Mesothelial cell of epicardium (in vitro differentiated cells): Measurements from ENCODE around the gene HMCN1. TPM values are rescaled to one million over a fixed set of nuclear protein-coding genes. Genes with fewer than 3 reads are reported as not detected.

Experiments used
- DNase-seq, 2 experiments: peaks; one replicate each; pipeline ENCODE4 v3.0.0; 2021; ENCODE audit warnings: low spot score in 2 of 2; ENCODE audit not compliant: unreplicated experiment in 2 of 2
- H3K27ac Mint-ChIP-seq: 2 replicates; pipeline ENCODE4 v1.8.0; 2021; ENCODE audit warnings: mixed read lengths
- H3K27me3 Mint-ChIP-seq: 2 replicates; pipeline ENCODE4 v1.8.0; 2021; ENCODE audit warnings: low read depth, mixed read lengths
- H3K36me3 Mint-ChIP-seq: 2 replicates; pipeline ENCODE4 v1.8.0; 2021; ENCODE audit warnings: mixed read lengths
- H3K4me1 Mint-ChIP-seq: 2 replicates; pipeline ENCODE4 v1.8.0; 2021; ENCODE audit warnings: mixed read lengths
- H3K4me3 Mint-ChIP-seq: 2 replicates; pipeline ENCODE4 v1.8.0; 2021; ENCODE audit warnings: mild to moderate bottlenecking, moderate library complexity, mixed read lengths
- H3K9me3 Mint-ChIP-seq: 2 replicates; pipeline ENCODE4 v1.8.0; 2021; ENCODE audit warnings: mixed read lengths
- total RNA-seq: library from RNA; stranded (reverse); gene quantifications from 3 replicates; pipeline ENCODE4 v1.2.1, GENCODE V29; 2021
- TF ChIP-seq, protein P1 (sequence below): fragments of 200-600 bp; sonication (generic); IDR thresholded peaks from one replicate; pipeline ENCODE4 v1.5.0; 2021; ENCODE audit warnings: antibody characterized with exemption; ENCODE audit not compliant: unreplicated experiment

Gene HMCN1
- total RNA-seq, 1 donor from 2014 or later = 48.8 TPM

DNA sequence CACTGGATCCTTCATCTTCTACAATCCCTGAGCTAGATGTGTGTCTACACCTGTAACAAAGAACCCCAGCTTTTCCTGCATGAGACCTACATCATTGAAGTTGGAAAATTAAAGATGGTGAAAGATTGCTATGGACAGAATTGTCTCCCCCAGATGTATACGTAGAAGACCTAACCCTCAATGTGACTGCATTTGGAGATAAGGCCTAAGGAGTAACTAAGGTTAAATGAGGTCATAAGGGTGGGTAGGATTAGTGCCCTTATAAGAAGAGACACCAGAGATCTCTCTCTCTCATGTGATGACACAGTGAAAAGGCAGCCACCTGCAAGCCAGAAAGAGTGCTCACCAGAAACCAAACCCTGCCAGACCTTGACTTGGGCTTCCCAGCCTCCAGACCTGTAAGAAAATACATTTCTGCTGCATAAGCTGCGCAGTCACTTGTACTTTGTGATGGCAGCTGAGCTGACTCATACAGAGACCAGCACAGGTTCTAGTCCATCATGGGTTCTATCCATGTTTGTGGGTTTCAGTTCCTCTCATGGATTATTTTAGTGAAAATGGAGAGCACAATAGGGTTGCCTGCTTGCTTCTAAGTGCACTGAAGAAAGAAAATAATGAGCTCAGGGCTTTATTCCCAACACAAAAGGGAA lies 460.0 kb downstream of the HMCN1 start:
- Mint-ChIP-seq H3K4me1 (no peaks in the 10 kb centered on the region), H3K9me3 (peaks cover 17% of the 10 kb centered on the region), H3K36me3 (peaks cover 15% of the 10 kb centered on the region), H3K4me3 (no peak overlapping the region), H3K27ac (no peak overlapping the region), H3K27me3 (no peaks in the 10 kb centered on the region)
- DNase-seq = no peak
- TF ChIP-seq, protein P1, sequence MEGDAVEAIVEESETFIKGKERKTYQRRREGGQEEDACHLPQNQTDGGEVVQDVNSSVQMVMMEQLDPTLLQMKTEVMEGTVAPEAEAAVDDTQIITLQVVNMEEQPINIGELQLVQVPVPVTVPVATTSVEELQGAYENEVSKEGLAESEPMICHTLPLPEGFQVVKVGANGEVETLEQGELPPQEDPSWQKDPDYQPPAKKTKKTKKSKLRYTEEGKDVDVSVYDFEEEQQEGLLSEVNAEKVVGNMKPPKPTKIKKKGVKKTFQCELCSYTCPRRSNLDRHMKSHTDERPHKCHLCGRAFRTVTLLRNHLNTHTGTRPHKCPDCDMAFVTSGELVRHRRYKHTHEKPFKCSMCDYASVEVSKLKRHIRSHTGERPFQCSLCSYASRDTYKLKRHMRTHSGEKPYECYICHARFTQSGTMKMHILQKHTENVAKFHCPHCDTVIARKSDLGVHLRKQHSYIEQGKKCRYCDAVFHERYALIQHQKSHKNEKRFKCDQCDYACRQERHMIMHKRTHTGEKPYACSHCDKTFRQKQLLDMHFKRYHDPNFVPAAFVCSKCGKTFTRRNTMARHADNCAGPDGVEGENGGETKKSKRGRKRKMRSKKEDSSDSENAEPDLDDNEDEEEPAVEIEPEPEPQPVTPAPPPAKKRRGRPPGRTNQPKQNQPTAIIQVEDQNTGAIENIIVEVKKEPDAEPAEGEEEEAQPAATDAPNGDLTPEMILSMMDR = no peak

DNA sequence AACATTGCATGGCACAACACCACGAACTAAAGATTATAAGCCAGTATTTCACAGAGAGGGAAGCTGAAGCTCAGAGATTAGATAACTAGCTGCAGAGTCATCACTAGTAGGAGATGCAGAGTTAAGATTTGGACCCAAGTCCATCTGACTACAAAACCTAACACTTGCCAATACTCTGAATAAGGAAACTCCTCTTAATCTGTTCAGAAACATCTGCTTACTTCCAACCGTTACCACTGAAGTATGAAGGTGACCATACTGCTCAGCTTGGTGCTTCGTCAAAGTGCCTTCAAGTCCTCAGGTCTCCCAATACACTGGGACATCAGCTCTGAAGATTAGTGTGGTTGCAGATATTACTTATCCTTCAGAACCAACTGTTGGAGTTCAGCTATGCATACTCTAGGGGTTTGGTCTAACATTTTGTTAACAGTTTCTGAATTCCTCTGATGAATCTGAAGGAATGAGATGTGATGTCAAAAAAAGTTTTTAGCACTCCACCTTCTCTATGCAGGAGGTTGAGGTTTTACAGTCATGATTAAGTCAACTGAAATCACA lies 461.3 kb downstream of the HMCN1 start:
- Mint-ChIP-seq H3K4me3 (no peak overlapping the region), H3K27me3 (no peaks in the 10 kb centered on the region), H3K27ac (no peak overlapping the region), H3K9me3 (peaks cover 23% of the 10 kb centered on the region), H3K4me1 (no peaks in the 10 kb centered on the region), H3K36me3 (peaks cover 7% of the 10 kb centered on the region)
- TF ChIP-seq, protein P1 = no peak
- no peak for DNase-seq

DNA sequence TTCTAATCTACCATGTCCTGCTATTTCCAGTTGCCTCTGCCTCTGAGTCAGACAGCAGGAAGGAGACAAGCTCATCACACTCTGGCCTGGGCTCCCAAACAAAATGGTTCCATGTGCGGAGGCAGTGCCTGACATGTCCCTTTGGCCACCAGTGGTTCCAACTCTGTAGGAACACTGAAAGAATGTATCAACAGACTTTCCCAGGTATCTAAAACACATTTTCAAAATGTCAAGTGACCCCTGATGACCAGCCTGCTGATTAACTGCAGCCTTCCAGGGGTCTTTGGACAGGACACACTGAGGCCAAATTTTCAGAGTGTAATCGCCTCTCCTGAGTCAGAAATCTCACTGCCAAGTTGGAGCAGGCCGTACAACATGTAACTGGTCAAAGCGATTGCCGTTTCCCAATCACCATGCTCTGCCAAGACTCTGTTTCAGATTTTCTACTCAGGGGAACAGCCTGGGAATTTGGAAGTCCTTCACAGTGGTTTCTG lies 468.1 kb downstream of the HMCN1 start:
- TF ChIP-seq, protein P1 = no peak
- H3K4me1 Mint-ChIP-seq = no peaks in the 10 kb centered on the region
- peaks cover 6% of the 10 kb centered on the region for H3K9me3 Mint-ChIP-seq
- no peaks in the 10 kb centered on the region for H3K27me3 Mint-ChIP-seq
- H3K36me3 Mint-ChIP-seq = no peaks in the 10 kb centered on the region
- DNase-seq = no peak
- H3K27ac Mint-ChIP-seq = no peak overlapping the region
- no peak overlapping the region for H3K4me3 Mint-ChIP-seq

DNA sequence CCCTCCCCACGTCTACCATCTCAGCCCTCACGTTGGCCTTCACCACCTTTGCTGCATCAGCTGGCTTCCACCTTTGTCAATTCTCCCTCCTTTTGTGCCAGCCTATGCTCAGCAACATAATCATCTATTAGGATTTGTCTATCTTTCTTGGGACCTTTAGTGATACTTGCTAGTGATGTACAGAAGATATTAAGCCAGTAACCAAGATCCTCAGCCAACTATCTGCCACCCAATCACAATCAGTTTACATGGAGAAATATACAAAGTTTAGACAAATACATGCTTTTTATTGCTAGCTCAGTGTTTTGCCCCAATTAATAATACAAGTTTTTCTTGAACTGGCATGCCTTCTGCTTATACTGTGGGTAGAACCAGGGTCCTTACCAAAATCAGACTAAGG lies 468.6 kb downstream of the HMCN1 start:
- DNase-seq = no peak
- Mint-ChIP-seq H3K27me3 (no peaks in the 10 kb centered on the region), H3K4me3 (no peak overlapping the region), H3K9me3 (peaks cover 5% of the 10 kb centered on the region), H3K4me1 (no peaks in the 10 kb centered on the region), H3K27ac (no peak overlapping the region), H3K36me3 (no peaks in the 10 kb centered on the region)
- TF ChIP-seq, protein P1 = no peak

DNA sequence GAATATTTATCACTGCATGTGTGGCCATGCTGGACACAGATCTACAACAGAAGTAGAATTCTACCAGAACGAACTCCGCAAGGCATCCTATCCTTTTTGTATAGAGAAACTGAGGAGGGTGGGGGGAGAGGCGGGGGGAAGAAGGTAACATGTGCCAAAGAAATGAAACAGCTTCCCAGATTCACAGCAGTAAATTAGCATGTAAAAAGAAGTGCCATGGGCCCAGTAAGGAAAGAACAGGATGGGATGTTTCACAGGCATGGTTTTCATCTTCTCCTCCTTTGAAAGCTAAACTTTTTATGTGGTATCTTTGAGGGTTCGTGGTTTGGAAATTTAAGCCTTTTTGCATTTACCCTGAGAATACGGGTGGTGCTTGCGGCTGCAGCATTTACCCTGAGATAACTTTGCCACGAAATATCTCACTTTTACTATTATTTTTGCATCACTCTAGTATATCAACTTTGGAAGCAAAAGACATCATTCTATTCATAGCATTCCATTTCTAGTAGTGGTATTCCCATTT lies 471.9 kb downstream of the HMCN1 start:
- TF ChIP-seq, protein P1 = no peak
- Mint-ChIP-seq H3K9me3 (no peaks in the 10 kb centered on the region), H3K4me3 (no peak overlapping the region), H3K27me3 (no peaks in the 10 kb centered on the region), H3K4me1 (no peaks in the 10 kb centered on the region), H3K36me3 (no peaks in the 10 kb centered on the region), H3K27ac (no peak overlapping the region)
- DNase-seq = no peak
